Measurements from ENCODE around the gene SMAD7.

The SMAD7 gene

DNA sequence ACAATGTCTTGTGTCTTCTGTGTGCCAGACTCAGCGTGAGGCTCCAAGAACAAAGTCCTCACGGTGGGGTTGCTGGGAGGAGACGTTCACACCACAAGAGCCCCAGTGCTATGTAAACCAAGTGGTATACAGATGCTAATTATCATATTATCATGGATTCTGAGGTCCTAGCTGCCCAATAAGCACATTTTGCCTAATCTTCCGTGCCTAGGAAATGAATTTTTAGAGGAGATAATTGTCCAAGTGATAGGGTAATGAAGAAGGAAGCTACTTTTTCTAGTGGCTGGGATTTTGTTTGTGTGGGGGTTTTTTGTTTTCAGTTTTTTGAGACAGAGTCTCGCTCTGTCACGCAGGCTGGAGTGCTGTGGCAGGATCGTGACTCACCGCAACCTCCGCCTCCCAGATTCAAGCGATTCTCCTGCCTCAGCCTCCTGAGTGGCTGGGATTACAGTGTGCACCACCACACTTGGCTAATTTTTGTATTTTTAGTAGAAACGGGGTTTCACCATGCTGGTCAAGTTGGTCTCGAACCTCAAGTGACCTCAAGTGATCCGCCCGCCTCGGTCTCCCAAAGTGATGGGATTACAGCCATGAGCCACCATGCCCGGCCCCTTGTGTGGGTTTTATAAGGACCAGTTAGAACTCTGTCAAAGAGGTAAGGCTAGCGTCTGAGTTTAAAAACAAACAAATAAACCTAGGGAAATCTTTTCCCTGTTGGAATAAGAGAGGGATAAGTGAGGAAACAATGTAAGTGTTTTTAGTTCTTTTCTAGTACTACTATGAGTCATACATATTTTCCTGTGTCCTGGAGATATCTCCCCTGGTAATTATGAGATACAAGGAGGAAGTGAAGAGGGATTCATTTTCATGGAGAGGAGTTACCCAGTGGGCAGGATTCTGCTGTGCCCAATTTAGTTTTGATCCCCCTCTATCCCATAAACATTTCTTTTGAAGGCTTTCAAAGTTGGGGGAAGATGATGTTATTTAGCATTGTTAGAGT, 9.5 kb upstream of the SMAD7 start:
- no peak for DNase-seq (ENCODE audit: low read depth)

DNA sequence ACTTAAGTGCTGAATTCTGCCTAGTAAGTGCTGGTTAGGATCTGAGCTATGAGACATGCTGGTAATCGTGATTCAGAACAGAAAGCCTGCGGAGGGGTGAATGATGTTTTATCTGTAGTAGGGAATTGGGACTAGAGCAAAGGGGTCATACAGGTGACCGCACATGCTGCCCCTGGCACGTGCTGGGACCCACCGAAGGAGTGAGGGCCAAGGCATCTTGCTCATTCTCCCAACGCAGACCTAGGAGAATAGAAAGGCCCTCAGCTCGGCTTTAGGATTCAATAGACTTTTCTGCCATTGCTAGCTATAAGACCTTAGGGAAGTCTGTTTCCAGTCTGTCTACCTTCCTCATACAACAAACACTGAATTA, 8.8 kb upstream of the SMAD7 start:
- DNase-seq (ENCODE audit: low read depth), result no peak

DNA sequence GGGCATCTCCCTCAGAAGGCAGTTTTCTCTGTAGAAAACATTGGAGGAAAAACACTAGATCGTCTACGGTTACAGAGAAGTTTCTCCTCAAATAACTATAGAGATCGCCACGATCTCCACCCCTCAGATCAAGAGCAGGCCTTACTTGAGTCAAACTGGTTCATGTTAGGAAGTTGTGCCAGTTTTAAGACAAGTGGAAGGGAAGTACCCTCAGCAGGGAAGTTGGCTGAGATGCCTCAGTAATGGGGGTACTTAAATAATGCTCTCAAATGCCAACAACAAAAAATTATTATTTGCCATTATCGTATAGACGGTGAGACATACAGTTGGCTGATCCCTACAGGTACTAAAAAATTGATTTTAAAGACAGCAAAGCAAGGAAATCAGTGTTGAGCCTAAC, 8.2 kb upstream of the SMAD7 start:
- no peak for DNase-seq (ENCODE audit: low read depth)

DNA sequence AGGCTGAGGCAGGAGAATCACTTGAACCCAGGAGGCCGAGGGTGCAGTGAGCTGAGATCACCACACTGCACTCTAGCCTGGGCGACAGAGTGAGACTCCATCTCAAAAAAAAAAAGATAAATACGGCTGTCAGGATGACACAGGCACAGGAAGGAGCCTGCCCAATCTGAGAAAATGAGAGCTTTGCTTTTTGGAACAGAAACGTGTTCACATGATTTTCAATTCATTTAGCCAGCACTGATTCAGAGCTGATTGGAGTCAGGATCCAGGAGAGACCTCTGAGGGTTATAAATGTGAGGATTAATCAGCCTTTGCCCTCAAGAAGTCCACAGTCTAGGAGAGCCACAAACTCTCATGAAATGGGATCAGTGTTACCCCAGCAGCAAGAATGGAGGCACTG, 6.9 kb upstream of the SMAD7 start:
- DNase-seq (ENCODE audit: low read depth), result no peak

DNA sequence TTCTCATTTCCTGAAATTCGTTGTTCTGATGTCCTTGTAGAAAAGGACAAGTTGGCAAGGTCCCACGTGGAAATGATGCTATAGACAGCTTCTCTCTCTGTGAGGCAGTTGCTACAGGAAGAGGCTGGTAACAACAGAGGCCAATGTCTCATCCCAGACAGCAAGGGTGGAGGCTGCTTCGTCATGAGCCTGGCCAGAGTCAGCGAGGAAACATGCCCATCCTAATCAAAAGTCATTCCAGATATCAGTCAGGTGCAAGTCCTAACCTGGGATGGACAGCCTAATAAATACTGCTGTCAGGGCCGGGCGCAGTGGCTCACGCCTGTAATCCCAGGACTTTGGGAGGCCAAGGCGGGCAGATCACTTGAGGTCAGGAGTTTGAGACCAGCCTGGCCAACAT, 6.4 kb upstream of the SMAD7 start:
- DNase-seq (ENCODE audit: low read depth), result no peak

DNA sequence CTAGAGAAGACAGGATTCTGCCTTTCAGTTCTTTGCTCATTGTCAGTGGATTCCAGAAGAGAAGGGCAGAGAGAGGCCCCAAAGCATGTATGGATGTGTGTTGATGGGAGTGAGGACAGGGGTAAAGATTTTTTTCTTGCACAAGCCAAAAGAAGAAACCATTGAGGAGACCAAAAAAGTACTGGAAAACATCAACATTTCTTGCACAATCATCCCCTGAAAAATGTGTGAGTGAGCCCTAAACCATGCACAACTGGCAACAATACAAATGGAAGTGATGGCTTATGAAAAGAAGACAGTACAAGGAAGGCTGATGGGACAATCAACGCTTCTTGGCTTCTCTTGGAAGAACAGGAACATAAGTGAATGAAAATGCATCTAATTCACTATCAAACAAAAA, 5.6 kb upstream of the SMAD7 start:
- no peak for DNase-seq (ENCODE audit: low read depth)

DNA sequence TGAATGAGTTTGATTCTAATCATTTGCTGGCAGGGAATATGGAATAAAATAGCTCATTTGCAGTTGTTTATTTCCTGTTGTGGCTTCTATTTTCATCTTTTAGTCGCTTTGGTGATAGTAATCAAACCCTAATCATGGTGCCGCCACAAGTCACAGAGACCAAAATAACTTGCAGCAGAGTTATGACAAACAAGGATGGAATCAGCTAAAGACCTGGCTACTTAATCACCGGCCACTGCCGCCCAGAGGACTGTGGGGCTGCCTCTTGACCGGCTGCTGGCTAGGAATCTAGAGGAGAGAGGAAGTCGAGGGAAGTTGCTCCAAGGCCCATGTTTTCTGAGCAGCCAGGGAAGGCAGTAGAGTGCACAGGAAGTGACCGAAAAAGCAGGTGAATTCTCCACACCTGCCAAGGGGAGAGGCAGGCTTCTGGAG, 5.1 kb upstream of the SMAD7 start:
- no peak for DNase-seq (ENCODE audit: low read depth)

DNA sequence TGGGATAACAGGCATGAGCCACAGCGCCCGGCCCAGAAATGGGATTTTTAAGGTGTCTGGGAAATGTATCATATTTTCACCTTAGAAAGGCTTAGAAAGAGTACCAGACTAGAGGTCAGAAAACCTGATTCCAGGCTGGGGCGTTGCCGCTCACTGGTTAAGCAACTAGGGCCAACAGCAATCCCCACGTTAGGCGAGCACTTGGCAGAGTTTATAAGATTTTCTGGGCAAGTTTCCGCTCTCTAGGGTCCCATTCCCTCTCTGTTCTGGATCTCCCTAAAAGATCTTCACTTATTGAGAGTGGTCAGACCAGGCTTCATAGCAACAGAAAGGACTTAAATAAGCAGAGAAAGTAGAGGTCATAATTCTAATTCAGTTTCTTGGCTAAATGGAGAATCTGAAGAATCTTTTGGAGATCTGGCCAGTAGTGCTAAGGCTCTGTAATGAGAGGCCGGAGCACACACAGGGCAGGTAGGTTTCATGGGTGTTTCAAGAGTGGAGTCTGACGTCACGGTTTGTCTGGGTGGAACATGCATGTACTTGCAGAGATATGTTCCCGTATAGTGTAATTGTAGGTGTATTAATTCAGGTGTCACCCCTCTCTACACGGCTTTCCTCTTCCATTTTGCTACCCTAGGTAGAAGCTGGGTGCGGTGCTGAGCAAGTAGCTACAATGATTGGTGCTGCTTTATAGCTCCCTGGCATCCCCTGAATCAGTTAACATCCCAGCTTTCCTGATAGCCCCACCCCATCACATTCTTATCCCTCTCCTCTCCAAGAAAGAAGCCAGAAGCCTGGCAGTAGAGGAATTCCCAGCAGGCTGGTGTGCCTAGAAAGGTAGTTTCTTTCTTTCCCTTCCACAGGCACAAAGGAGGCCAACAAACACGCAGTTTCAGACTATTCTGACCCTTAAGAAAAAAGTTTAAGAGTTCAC, 4.4 kb upstream of the SMAD7 start:
- DNase-seq (ENCODE audit: low read depth), result no peak

DNA sequence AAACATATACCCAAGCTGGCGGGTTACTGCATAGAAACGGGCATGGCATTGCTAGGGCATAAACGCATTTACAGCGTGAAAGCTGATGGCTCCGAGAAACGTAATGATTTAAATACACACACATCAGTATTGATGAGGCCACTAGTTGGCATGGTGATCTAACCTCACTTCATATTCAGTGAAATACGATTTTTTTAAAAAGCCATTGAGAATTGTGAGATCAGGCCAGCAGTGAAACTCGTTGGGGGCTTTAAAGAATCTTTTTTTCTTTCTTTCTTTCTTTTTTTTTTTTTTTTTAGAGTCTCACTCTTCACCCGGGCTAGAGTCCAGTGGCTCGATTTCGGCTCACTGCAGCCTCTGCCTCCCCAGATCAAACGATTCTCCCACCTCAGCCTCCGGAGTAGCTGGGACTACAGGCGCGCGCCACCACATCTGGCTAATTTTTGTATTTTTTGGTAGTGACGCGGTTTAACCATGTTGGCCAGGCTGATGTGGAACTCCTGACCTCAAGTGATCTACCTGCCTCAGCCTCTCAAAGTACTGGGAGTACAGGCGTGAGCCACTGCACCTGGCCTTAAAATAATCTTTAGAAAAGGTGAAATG, 2.4 kb upstream of the SMAD7 start:
- DNase-seq (ENCODE audit: low read depth), result no peak

DNA sequence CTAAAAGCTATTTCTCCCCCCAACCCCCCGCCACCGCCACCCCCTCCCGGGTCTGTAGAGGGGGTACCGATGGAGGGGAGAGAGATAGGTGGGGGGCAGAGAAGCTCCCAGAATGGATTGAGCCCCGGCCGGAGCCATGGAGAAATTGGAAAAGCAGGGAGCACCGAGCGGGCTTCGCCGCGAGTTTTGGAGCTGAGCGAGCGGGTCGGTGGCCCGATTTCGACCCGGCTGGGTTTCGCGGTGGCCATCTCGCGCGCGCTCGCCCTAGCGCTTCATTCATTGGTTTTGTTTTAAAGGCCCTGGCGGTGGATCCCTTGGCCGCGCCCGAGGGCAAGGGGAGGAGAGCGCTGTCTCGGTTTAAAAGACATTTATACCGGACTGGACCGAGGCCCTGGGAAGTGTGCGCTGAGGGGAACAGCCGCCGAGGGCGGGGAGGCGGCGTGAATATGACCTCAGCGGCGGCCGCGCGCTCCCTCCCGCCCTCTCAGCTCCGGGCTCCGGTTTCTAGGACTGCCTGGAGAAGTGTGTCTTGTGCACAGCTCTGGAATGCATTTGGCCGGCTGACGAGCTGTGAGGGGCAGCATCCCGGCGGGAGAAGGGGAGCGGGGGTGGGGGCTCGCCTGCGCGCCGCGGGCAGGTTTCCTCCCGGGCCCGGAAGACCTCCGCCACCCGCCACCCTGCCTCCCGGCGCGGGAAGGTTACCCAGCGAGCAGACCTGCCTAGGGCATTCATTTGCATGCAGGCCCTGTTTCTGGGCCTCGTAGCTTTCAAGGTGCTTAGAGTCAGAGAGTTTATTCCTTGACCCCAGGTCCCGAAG, 1.7 kb upstream of the SMAD7 start:
- DNase-seq (ENCODE audit: low read depth), result peak; percentile 28

DNA sequence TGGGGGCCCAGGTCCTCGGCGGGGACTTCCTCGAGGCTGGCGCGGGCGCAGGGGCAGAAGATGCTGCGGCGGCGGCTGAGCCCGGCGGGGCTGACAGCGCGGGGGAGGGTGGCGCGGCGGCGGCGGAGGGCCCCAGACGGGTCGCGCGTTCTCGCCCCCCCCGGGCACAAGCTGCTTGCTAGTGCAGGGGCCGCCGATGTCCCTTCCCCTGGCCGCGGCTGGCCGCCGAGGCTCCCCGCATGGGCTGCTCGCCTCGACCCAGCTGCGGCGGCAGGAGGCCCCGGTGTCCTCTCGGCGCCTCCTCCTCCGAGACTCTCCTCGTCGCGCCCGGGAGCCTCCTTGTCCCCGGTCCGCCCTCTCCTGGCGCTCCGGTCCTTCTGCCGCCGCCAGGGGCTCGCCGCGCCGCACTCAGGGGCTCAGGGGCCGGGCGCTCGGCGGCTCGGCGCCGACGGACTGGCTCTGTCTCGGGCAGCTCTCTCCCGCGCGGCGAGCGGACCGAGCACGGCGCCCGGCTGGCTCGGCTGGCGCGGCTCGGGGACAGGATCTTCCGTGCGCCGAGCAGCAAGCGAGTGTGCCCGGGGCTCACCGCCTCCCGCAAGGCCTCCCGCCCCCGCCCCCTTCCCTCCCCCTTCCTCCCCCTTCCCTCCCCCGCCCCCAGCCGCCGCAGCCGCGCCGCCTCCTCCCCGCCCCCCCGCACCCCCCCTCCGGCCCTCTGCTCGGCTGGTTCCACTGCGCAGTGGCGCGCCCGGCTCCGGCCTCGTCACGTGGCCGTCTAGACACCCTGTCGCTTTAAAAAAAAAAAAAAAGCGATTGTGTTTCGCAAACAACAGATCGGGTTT, 902 bp upstream of the SMAD7 start:
- DNase-seq (ENCODE audit: low read depth), result peak; percentile 64

DNA sequence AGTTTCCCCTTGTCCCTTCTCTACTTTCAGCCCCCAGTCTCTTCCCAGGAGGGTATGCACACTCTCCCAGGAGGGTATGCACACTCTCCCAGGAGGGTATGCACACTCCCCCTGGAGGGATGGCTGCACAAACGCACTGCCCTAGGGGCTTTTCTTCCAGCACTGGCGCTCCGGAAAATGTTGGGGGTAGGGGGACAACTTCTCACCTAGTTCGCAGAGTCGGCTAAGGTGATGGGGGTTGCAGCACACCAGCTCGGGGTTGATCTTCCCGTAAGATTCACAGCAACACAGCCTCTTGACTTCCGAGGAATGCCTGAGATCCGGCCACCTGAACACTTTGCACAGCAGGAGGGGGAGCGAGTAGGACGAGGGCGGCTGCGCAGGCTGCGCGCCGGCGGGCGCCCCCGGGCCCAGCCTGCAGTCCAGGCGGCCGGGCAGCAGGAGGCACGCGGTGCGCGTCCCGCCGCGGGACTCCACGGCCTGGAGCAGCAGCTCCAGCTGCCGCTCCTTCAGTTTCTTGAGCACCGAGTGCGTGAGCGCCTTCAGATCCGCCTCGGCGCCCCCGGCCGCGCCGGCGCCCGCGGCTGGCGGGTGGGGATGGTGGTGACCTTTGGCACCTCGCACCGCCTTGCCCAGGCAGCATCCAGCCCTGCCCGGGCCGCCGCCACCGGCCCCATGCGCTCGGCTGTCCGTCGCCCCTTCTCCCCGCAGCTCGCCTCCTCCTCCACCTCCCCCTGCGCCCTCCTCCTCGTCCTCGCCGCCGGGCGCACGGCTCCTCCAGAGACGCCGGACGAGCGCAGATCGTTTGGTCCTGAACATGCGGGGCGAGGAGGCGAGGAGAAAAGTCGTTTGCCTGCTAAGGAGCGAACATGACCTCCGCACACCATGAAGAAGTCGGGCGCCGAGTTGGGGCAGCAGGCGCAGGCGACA, 894 bp downstream of the SMAD7 start:
- peak; percentile 14 for DNase-seq (ENCODE audit: low read depth)

DNA sequence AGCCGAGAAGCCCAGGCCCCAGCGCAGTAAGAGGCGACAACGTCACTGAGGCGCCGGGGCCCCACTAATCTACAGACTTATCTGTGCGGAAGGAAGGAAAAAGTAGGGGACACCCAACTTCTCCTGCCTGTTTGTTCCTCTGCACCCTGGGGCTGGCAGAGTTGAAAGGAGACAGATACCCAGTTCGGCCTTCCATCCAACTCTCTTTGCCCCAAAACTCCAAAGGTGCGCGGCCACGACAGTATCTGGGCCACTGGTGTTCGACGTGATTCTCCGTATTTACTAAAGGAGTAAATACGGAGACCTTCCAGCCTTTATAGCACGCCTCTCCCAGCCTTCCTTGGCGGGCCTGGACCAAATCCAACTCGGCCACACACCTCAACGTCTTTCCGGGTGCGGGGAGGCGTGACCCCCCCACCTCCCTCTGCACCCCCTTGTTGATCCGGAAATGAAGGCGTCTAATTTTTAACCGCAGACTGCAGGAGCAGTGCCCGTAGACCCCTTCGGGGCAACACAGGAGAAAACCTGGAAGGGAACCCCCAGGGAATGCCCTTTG, 1.6 kb downstream of the SMAD7 start:
- DNase-seq (ENCODE audit: low read depth), result no peak

DNA sequence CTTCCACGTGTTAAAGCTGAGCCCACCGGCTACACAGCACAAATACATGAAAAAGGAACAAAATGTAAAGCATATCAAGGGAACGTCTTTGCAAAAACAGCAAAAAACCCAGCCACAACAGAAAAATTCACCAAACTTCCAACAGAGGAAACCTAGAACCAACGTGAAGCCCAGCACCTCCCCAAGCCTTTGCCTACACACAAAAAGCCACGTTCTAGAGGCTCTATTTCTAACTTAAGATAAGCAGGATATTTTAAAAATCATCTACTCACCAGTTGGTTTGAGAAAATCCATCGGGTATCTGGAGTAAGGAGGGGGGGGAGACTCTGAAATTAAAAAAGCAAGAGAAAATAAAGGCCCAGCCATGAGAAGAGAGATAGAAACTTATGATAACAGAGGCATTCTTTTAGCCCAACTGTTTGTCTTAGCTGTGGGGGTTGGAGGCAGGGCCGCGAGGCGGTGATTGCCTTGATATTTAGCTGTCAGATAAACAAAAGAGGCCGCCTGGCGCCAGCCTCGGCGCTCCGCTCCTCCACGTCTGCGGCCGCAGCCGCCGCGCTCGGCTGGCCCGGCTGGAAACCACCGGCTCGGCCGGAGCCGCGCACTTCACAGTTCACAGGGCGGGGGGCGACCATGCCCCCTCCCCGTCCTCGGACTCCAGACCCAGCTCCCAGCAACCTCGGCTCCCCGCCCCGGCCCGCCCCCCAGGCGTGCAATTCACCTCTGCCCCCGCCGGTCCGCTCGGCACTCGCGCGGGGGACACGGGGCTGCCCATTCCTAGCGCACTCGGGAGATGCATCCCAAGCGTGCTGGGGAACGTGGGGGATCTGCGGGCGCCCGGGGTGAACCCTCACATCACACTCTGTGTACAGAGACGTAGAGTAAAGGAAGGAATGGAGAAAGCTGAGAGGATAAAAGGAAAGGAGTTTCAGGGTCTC, 2.4 kb downstream of the SMAD7 start:
- no peak for DNase-seq (ENCODE audit: low read depth)

DNA sequence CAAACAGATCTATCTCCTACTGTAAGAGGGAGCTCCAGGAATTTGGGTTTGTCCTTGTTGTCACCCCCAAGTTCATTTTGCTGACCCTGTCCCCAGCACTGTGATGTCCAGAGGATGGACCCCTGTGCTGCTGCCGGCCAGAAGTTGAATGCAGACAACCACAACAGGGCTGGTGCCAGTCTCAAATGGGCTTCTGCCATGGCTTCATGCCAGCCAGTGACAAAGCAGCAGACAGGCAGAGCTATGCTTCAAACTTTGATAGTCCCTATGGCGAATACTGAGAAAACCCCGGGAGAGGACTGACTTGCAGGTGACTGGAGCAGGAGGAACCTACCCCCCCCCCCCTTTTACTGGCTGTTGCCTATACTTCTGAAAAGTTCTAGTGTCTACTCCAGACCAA, 3.2 kb downstream of the SMAD7 start:
- no peak for DNase-seq (ENCODE audit: low read depth)

DNA sequence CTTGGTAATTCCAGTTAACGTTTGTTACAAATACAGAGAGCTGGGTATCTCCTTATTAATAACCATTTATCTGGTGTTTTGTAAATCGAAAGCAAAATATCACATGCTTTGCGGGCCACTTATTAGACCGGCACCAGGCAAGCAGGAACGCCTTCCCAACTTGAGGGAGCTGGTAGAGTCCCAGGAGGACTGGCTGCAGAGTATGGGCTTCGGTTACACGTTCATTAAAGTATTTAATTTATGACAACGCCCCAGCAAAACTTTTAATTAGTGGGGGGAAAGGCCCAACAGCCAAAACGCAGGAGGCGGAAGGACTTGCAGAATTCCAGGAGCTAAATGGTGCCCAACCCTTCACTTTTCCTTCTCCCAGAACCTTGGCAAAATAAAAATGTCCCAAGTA, 3.7 kb downstream of the SMAD7 start:
- no peak for DNase-seq (ENCODE audit: low read depth)

DNA sequence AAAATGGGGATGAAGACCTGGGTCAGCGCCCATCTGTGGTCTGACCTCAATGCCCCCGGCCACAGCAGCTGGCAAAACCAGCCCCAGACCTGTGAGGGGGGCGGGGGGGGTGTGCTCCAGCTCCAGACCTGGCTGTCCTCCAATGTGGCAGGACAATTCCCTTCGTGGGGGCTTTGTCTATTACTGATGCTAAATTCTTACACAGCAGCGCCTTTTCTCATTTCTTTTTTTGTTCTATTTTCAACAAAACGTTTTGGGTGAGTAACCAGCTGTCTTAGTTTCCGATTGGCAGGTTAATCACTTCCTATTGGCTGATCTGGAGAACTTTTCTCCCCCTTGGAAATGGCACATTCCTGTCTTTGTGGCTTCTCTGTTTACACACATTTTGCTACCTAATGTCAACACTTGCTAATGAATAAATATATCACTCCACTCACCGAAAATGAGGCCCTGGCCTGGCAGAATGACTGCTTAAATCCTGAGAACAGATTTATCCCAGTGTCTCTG, 4.4 kb downstream of the SMAD7 start:
- DNase-seq (ENCODE audit: low read depth), result no peak

DNA sequence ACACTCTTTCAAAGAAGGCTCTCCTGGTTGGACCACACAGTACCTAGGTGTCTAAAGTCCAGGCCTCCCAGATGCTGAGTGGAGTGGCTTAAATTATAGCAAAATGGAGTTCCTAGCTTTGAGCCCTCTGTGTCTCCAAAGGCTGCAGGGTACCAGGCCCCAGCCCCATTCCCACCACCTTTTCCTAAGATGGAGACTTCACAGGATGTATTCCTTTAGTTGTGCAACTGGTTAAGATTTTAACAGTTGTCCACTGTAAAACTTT, 4.9 kb downstream of the SMAD7 start:
- DNase-seq (ENCODE audit: low read depth), result no peak
